NOMO-1 treated with DMSO at 0.1 percent for 48 hours (cell line): Measurements from ENCODE around the gene IRX2.

Experiments used
- DNase-seq: peaks from one replicate; lab custom pipeline; 2025; ENCODE audit not compliant: unreplicated experiment; lab: John Stamatoyannopoulos, UW

IRX2 gene

DNA sequence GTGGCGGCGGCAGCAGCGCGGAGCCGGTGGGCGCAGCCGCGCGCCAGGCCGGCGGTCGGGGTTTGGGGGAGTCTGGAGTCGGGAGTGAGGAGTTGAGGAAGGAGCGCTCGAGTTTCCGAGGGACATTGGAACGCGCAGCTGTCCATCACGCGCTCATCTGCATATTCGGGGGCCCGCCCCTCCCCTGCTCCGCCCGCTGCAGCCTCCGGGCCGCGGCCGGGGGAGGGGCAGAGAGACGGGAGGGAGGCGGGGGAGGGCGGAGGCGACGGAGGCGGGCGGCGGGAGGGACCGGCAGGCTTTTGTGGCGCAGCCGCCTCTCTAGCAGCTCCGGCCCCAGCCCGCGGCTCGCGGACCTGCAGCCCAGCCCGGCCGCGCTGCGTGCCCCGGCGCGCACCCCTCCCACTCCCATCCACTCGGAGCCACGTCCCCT is at the start of gene IRX2:
IRX2 (minus strand) TSS at position 86 of the 430 bp plus-strand sequence. CDS start 264 bp downstream, outside the sequence.
- DNase-seq: no peak

DNA sequence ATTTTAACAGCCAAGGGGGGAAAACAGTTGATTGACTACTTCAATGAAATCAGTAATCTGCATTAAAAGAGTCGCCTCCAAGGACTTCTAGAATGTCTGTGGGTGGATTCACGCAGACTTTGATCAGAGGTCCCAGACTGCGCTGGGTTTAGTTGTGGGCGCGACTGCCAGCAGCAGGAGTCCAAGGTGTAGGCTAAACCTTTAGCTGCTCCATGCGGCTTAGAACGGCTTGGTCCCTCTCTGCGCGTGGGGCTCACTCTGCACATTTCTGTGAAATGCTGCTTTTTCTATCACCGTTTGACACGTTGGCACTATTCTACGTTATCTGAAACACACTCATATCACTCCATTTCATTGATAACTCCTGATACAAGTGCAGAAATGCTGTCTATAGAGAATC is 48.6 kb upstream of the IRX2 start:
- DNase-seq: no peak

GRCh38 chr5:2797981-2798380 is 46.5 kb upstream of the IRX2 start:
- no peak for DNase-seq

- no peak for DNase-seq
Observed at GRCh38 chr5:2797160-2797559, 45.7 kb upstream of the IRX2 start.

GRCh38 chr5:2783223-2783622 is 31.7 kb upstream of the IRX2 start:
- DNase-seq: no peak

- no peak for DNase-seq
Observed at GRCh38 chr5:2782658-2783057, 31.2 kb upstream of the IRX2 start.

- no peak for DNase-seq
Observed at GRCh38 chr5:2780421-2781171, 29.1 kb upstream of the IRX2 start.

GRCh38 chr5:2779459-2779858 is 28.0 kb upstream of the IRX2 start:
- no peak for DNase-seq

DNA sequence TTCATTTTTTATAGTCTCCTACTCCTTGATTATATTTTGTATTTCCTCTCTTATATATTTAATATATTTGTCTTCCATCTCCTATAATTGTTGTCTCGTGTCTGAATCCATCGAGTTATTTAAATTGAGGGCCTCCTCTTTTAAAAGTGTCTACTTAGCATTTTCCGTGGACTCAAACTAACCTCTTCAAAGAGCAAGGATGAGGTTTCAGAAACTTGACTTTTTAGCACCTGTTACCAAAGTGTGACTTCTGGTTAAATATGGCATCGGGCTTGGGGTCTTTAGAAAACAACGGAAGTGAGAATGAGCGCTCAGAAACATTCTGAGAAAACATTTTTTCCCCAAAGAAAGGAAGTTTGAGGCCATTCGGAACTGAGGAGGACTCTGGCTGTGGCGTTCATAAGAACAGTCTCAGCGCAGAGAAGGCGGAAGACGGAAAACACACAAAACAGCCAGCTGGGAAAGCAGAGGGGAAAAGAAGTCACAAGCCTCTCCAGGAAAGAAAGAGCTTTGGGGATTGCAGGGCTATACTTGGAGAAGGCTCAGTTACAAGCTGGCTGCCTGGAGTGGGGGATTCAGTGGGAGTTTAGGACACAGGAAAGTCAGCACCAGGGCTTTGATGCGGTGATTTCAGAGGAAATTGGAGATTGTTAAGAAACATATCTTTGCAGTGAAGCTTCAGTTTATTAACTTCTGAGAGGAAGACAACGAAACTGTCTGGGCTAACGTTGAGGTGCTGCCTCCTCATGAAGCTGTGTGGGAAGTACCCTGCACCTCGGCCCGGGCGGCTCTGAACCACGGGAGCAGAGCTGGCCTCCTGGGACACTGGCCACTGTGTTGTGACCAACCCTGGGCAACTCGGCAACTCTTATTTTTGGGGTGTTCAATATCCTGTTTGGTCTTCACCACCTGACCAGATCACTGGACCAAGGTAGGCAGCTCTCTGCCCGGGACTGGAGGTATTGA is 25.1 kb upstream of the IRX2 start:
- no peak for DNase-seq

DNA sequence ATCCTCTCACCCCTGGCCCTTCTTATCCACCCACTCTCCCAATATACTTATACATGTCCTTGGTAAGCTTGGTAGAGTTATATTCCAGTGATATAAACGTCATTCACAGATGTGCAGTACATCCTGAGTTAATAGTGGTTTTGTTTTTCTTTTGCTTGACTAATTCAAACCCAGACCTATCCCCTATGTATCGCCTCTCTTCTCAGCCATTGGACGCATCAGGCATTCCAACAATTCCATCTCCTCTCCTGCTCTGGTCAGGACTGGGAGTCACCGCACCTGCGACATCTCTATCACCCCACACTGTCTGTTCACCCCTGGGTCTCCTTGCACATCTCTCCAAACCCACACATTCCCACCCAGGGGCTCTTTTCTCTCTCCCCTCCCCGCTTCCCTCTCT is 21.9 kb upstream of the IRX2 start:
- no peak for DNase-seq

- no peak for DNase-seq
Observed at GRCh38 chr5:2767089-2767488, 15.6 kb upstream of the IRX2 start.

- no peak for DNase-seq
Observed at GRCh38 chr5:2764581-2764980, 13.1 kb upstream of the IRX2 start.

DNA sequence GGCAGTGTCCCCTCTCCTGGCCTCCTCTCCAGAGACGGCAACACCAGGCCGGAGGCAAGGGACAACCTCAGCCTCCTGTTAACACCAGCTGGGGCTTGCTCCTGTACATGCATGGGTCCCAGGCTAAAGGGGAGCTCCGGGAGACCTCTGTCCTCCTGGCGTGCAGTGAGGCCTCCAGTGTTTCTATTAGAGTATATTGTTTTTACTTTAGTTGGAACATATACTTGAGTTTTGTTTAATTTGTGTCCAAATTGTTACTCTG is 12.0 kb upstream of the IRX2 start:
- DNase-seq: no peak

- DNase-seq: no peak
Observed at GRCh38 chr5:2762744-2763532, 11.5 kb upstream of the IRX2 start.

DNA sequence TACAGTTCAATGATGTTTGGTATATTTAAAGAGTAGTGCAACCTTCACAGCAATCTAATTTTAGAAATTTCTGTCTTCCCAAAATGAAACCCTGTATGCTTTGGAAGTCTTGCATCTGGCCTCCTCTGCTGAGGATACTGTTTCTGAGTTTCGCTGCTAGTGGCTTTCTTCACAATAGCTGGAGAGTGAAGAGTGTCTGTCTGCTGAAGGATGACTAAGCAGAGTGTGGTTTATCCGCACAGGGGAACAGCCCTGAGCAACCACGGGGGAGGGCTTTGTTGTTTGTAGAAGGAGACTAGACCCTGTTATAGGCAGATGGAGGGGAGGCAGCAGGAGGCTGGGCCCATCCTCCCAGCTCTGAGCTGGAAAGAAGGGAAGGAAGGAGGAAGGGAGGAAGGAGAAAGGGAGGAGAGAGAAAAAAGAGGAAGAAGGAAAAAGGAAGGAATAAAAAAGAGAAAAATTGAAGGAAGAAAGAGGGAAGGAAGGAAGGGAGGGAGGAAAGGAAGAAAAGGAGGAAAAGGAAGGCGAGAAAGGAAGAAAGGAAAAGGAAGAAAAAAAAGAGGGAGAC is 10.5 kb upstream of the IRX2 start:
- no peak for DNase-seq

DNA sequence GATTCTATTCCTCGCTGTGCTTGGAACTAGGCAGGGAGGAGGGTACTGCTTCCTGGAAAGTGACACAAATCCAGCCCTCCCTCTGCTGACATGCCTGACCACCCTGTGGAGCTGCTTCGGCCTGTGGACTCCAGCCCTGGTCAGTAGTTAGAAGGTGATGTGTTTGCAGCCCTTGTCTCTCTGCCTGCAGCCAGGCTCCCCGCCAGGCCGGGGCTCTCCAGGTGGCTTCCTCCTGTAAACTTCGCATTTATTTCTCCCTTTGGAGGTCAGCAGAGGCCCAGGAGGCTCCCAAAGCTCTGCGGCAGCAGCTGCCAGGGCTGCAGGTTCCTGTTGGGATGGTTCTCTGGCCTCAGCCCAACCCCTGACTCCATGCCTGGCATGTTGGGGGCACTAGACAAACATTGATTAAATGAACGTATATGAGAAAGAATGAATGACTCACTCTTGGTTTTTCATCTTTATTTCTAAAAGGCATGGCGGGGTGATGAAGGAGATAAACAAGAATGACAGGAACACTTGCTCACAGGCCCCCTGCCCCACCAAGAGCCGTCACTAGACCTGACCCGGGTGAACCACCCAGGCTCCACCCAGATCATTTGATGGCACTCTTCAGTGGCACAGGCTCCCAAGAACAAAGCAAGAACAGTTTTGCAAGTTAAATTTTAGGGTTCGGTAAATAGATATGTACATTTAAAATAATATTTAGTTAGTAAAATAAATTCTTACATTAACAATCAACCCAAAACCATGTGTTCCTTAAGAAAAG is 8.4 kb upstream of the IRX2 start:
- no peak for DNase-seq

DNA sequence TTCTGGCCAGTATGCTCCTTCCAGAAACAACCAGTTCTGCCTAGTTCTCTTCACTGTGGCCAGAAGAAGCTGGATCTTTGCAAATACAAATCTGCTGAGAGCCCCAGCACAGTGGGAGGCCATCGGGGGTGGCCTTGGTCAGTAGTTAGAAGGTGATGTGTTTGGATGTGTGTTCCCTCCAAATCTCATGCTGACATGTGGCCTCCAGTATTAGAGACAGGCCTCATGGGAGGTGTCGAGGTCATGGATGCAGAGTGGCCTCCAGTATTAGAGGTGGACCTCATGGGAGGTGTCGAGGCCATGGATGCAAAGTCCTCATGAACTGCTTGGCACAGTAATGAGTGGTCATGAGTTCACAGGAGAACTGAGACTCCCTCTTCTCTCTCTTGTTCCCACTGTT is 7.6 kb upstream of the IRX2 start:
- DNase-seq: no peak

DNA sequence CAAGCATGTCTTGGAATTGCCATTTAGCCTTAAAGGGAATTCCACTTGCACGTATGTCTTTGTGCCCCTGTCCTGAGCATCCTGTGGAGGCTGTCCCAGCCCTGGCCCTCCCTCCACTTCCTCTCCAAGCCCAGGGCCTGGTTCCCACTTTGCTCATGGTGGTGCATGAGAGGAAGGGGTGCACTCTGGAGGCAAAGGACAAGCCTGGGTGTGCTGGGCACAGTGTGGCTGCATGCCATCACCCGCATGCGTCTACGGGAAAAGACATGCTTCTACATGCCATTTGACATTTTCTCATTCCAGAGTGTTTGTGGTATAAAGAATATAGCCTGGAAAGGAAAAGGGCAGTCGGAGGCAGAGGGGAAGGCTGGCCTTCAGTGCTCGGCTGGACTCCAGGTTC is 7.2 kb upstream of the IRX2 start:
- DNase-seq: no peak

DNA sequence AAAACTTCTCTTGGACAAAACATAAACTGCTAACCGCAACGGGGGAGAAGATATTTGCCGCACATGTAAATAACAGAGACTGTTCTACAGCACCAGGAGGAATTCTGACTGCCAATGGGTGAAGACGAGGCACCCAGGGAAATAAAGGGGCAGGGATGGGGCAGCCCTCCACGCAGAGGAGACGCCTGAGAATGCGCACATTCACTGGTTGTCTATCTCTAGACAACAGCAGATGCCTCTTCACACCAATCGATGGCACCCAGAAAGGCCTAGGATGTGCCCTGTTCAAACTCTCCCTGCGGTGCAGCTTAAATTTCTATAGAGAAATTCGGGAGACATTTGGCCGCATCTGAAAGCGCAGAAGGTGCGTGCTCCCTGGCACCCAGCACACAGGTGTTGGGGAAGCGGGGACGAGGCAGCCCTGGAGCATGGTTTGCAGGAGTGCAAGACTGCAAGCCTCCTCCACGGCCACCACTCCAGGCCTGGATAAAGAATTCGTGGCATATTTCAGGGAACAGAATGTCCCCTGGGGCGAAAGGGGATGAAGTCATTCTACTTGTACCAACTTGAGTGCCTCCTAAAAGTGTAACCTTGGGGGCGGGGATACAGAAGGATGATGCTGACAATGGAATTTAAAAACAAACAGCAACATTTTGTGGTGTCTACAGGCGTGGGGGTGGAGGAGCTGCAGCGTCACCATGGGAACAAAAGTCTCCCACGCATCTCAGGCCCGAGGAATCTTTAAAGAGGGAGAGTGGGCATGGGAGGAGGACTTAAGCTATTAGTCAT is 6.3 kb upstream of the IRX2 start:
- DNase-seq: no peak
